Endothelial cell of umbilical vein (primary cell): Measurements from ENCODE around the gene PARN.

Source experiments
- POLR2A ChIP-seq: IDR thresholded peaks from 2 replicates; pipeline ENCODE4 v1.6.1; 2012; ENCODE audit warnings: low read depth, mild to moderate bottlenecking, control low read depth, low read length
- TF ChIP-seq, protein P1 (sequence below), 2 donors: IDR thresholded peaks; 1 replicate in 1 of 2; 2 replicates in 1 of 2; pipeline ENCODE4 v1.5.1; 2011; ENCODE audit warnings: low read length in 2 of 2, mild to moderate bottlenecking in 2 of 2, moderate library complexity in 2 of 2, control low read depth in 1 of 2, inconsistent platforms in 1 of 2, low read depth in 1 of 2; ENCODE audit not compliant: insufficient read depth in 1 of 2; ENCODE audit errors: extremely low read depth in 1 of 2
- TF ChIP-seq, protein P2 (sequence below): IDR thresholded peaks from 2 replicates; pipeline ENCODE4 v1.6.1; 2011; ENCODE audit not compliant: insufficient read depth, insufficient read length

DNA sequence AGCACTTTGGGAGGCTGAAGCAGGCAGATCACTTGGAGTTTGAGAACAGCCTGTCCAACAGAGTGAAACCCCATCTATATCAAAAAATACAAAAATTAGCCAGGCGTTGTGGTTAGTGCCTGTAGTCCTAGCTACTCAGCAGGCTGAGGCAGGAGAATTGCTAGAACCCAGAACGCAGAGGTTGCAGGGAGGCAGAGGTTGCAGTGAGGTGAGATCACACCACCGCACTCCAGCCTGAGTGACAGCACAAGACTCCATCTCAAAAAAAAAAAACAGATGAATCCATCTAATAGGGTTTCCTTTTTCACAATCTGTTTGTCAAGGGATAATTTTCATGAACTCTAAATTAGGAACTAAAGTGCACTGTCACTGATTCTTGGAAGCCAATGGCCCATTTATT, 99.0 kb downstream of the PARN start:
- TF ChIP-seq, protein P1, sequence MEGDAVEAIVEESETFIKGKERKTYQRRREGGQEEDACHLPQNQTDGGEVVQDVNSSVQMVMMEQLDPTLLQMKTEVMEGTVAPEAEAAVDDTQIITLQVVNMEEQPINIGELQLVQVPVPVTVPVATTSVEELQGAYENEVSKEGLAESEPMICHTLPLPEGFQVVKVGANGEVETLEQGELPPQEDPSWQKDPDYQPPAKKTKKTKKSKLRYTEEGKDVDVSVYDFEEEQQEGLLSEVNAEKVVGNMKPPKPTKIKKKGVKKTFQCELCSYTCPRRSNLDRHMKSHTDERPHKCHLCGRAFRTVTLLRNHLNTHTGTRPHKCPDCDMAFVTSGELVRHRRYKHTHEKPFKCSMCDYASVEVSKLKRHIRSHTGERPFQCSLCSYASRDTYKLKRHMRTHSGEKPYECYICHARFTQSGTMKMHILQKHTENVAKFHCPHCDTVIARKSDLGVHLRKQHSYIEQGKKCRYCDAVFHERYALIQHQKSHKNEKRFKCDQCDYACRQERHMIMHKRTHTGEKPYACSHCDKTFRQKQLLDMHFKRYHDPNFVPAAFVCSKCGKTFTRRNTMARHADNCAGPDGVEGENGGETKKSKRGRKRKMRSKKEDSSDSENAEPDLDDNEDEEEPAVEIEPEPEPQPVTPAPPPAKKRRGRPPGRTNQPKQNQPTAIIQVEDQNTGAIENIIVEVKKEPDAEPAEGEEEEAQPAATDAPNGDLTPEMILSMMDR (IDR thresholded peaks at IDR 0.05; ENCODE audit: extremely low read depth in 1 of 2, insufficient read depth in 1 of 2, low read depth in 1 of 2, low read length in 2 of 2), result no peak
- TF ChIP-seq, protein P2, sequence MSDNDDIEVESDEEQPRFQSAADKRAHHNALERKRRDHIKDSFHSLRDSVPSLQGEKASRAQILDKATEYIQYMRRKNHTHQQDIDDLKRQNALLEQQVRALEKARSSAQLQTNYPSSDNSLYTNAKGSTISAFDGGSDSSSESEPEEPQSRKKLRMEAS, result no peak
- no peak for TF ChIP-seq POLR2A
